Activated CD4-positive, alpha-beta T cell treated with anti-CD3 and anti-CD28 coated beads for 1 hour (primary cell): ENCODE results near the gene CPAMD8.
"Not testable (repeated sequence)": the region's sequence is repeated elsewhere in the genome, so short reads cannot be mapped to it uniquely, and the experiment has no call there.

Source experiments
- DNase-seq: peaks from one replicate; pipeline ENCODE4 v3.0.0-alpha.2; 2020

The CPAMD8 gene

DNA sequence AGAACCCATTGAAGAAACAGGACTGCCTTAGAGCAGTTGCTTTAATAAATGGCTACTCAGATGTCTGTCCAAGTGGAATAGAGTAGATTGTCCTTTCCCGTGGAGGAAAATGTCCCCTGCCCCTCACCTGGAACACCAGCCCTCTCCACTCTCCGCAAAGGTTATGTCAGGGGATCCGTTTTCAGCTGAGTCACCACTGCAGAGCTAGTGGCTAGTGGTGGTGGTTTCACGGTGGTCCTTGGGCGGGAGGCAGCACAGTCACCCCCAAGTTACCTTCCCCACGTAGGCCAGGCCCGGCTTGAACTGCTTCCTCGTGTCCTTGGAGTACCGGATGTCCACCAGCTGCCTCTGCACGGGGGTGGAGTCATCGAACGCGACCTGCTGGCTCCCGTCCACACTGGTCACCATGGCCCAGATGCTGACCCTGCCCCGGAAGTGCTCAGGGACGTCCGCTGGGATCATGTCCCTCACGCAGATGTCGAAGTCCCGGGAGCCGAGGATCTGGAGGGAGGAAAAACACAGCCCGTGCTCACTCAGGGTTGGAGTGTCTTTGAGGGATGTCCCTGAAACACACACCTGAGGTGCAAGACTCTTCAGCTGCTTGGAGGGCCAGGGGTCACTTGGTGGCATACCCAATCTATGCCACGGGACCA is 29.6 kb downstream of the CPAMD8 start:
- not testable (repeated sequence) for DNase-seq

DNA sequence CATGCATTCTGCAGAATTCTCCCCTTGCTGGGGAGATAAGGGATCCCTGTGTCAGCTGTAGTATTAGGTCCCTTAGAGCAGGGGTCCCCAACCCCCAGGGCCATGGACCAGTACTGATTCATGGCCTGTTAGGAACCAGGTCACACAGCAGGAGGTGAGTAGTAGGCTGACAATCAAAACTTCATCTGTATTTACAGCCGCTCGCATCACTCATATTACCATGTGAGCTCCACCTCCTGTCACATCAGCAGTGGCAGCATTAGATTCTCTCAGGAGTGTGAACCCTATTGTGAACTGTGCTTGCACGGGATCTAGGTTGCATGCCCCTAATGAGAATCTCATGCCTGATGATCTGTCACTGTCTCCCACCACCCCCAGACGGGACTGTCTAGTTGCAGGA is 37.9 kb downstream of the CPAMD8 start:
- DNase-seq: no peak

DNA sequence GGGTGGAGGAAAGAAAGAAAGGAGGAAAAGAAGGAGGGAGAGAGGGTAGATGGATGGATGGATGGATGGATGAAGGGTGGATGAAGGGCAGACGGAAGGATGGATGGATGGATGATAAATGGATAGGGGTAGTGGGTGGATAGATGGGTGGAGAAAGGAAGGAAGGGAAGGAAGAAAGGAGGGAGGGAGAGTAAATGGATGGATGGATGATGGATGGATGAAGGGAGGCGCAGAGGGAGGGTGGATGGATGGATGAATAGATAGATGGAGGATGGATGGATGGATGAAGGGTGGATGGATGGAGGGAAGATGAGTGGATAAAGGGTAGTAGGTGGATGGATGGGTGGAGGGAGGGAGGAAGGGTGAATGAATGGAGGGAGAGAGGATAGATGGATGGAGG is 41.2 kb downstream of the CPAMD8 start:
- no peak for DNase-seq

DNA sequence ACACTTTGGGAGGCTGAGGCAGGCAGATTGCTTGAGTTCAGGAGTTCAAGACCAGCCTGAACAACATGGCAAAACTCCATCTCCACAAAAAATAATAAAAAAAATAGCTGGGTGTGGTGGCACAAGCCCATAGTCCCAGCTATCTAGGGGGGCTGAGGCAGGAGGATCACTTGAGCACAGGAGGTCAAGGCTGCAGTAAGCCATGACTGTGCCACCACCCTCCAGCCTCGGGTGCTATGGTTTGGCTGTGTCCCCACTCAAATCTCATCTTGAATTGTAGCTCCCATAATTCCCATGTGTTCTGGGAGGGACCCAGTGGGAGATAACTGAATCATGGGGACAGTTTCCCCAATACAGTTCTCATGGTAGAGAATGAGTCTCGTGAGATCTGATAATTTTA is 44.0 kb downstream of the CPAMD8 start:
- DNase-seq: not testable (repeated sequence)

DNA sequence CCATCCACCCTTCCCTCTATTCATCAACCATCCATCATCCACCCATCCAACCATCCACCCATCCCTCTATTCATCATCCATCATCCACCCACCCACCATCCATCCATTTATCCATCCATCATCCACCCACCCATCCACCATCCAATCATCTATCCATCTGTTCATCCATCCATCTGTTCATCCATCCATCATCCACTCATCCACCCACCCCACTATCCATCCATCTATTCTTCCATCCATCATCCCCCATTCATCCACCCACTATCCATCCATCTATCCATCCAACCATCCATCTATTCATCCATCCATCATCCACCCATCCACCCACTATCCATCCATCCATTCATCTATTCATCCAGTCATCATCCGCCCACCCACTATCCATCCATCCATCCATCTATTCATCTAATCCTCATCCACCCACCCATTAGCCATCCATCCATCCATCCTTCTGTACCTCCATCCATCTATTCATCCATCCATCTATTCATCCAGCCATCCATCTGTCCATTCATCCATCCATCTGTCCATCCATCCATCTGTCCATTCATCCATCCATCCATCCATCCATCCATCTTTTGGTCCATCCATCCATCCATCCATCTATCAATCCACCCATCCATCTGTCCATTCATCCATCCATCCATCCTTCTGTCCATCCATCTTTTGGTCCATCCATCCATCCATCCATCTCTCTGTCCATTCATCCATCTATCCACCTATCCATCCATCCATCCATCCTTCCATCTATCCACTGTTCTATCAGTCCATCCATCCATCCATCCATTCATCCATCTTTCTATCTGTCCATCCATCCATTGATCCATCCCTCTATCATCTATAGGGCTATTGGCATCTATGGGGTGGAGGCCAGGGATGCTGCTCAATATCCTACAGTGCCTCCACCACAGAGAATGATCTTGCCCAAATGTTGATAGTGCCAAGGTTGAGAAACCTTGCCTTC is 47.5 kb downstream of the CPAMD8 start:
- no peak for DNase-seq

DNA sequence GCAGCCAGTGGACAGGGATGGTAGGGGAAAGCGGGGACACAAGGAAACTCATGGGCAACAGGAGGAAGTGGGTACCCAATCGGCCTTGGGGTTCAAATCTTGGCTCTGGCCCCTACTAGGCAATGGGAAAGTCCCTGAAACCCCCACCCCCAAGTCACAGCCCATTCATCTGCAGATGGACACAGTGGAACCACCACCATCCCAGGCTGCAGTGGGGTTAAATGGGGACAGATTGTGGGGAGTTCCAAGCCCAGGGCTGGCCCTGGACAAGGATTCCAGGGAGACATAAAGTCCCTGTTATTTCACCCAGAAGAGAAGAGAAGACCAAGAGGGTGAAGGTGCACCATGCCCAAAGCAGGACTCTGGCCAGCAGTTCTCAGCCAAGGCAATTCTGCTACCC is 48.5 kb downstream of the CPAMD8 start:
- no peak for DNase-seq

DNA sequence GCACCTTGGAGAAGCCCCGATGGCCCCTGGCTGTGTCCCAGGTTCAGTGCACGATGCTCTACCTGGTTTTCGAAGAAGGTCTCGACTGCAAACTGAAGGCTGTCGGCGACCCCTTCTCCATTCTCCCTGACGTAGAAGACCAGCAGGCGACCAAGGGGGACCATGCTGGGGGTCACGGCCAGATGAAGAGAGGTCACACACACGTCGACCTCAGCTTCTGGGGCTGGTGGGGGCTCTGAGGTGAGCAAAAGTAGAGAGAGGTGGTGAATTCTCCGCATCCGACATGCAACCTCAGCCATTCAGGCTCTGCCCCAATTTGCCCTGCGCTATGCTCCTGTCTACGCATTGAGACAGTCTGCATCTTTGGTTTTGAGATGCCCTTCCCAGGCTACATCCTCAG is 49.3 kb downstream of the CPAMD8 start:
- no peak for DNase-seq

DNA sequence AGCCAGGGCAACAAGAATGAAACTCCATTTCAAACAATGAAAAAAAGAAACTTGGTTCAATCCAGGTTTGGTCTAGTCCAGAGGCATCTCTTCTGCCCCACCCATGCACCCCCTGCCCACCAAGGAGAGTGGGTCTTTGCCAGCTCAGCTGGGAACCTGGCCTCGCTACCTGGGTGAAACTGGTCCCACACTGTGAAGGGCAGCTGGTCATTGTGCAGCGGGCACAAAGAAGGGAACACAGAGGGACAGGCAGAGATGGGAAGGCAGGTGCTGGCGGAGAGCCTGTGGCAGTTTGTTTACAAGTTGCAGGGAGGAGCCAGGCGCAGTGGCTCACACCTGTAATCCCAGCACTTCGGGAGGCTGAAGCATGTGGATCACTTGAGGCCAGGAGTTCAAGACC is 50.2 kb downstream of the CPAMD8 start:
- no peak for DNase-seq

DNA sequence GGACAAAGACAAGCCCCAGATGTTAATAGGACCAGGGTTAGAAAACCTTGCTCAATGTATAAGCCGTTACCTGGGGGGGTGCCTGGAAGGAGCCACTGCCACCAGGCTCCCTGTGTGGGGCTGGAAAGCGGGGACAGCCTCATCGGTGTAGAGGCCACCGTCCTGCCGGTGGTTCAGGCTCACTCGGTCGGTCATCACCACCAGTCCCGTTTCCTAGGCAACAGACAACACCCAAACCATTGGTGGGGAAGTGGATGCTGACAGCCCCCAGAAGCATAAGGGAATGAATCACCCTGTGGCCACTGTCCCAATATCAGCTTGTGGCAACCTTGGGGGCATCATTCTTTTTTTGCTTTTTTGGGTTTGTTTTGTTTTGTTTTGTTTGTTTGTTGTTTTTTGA is 55.8 kb downstream of the CPAMD8 start:
- no peak for DNase-seq

DNA sequence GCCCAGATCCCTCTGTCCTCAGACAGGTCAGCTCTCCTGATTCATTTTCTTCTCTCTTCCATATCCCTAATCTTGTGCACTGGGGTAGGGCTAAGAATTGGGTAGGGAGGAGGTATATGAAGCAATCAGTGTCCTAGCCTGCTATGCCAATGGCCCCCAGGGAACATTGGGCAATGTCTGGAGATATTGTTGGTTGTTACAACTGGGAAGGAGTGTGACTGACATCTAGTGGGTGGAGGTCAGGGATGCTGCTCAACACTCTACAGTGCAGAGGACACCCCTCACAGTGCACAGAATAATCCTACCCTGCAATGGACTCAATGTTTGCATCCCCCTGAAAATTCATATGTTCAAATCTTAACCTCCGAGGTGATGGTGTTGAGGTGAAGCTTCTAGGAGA is 57.5 kb downstream of the CPAMD8 start:
- DNase-seq: no peak

DNA sequence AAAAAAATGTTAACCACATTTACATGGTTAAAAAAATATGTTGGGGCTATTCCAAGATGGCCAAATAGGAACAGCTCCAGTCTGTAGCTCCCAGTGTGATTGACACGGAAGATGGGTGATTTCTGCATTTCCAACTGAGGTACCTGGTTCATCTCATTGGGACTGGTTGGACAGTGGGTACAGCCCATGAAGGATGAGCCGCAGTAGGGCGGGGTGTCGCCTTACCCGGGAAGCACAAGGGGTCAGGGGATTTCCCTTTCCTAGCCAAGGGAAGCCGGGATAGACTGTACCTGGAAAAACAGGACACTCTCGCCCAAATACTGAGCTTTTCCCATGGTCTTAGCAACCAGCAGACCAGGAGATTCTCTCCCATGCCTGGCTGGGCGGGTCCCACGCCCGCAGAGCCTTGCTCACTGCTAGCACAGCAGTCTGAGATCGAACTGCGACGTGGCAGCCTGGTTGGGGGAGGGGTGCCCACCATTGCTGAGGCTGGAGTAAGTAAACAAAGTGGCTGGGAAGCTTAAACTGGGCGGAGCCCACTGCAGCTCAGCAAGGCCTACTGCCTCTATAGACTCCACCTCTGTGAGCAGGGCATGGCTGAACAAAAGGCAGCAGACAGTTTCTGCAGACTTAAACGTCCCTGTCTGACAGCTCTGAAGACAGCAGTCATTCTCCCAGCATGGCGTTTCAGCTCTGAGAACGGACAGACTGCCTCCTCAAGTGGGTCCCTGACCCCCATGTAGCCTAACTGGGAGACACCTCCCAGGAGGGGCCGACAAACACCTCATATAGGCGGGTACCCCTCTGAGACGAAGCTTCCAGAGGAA is 65.4 kb downstream of the CPAMD8 start:
- not testable (repeated sequence) for DNase-seq

DNA sequence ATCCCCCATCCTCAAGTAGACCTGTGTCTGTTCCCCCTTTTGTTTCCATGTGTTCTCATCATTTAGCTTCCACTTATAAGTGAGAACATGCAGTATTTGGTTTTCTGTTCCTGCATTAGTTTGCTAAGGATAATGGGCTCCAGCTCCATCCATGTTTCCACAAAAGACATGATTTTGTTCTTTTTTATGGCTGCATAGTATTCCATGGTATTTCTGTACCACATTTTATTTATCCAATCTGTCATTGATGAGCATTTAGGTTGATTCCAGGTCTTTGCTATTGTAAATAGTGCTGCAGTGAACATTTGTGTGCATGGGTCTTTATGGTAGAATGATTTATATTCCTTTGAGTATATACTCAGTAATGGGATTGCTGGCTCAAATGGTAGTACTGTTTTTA is 68.3 kb downstream of the CPAMD8 start:
- not testable (repeated sequence) for DNase-seq

DNA sequence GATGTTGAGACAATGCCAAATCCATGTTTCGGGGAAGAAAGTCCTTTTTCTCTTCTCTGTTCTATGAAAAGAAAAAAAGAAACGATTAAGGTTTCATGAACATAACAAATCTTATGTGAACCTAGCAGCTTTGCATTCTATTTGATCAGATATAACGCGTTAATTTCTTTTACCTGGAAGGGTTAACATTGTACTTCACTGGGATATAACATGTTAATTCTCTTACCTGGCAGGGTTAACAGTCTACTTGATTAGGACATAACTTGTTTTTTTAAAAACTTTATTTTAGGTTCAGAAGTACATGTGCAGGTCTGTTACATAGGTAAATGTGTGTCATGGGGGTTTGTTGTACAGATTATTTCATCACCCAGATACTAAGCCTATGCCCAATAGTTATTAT is 68.8 kb downstream of the CPAMD8 start:
- DNase-seq: no peak

DNA sequence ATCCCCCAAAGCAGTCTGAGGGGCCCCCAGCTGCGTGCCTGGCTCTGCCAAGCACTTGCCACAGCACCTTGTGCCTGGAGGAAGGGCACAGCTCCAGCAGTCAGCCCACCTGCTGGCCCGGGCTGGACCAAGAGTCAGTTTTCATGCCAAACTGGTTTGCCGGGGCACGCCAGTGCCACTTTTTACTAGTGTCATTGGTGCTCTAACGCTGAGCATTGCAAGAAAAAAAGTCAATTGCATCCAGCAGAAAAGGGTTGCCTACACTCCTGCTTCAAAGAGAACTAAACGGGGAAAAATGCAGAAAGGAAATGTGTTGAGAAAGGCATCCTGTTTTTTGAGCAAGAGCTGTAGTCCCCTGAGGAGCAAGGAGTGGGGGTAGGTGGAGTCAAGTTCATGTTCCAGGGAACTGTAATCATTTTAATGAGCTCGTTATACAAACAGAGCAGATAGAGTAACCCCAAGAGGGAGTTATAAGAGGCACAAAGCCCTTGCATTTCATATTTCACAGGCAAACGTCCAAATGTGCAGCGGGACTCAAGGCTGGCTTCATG is 69.4 kb downstream of the CPAMD8 start:
- no peak for DNase-seq

DNA sequence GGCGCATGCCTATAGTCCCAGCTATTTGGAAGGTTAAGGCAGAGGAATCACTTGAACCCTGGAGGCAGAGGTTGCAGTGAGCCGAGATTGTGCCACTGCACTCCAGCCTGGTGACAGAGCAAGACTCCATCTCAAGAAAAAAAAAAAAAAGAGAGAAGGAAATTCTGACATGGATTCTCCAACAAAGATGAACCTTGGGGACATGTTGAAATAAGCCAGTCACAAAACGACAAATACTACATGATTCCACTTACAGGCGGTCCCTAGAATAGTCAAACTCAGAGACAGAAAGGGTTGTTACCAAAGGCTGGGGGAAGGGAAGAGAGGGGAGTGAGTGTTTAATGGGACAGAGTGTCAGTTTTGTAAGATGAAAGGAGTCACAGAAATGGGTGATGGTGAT is 71.4 kb downstream of the CPAMD8 start:
- DNase-seq: no peak

DNA sequence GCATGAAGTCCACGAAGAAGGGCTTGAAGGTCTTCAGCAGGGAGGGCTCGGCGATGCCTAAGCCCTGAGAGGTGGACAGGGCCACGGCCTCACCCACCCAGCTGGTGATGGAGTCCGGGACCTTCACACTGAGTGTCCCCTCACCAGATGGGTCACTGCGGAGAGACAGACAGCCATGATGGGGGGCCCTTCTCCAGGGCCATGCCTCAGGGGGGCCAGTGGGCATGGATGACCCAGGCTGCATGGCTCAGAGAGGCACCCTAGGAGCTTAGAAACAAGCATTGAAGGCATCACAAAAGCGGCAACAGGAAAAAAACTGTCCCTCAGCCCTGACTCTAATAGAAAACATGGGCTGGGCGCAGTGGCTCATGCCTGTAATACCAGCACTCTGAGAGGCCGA is 74.6 kb downstream of the CPAMD8 start:
- DNase-seq: no peak

DNA sequence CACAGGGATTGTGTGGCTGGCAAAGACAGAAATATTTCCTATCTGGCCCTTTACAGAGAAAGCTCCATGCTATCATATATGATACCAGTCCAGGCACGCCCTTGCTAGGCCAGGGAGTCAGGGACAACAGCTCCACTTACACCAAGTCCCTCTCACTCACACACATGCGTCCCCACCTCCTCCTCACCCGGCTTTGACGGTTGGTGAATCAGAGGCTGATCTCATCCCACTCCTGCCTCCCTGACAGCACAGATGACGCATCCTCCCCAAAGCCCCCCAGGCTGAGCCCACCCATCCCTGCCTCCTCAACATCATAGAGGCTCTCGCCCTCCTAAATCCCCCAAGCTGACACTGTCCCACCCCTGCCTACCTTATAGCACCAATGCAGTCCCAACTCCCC is 75.1 kb downstream of the CPAMD8 start:
- DNase-seq: no peak

DNA sequence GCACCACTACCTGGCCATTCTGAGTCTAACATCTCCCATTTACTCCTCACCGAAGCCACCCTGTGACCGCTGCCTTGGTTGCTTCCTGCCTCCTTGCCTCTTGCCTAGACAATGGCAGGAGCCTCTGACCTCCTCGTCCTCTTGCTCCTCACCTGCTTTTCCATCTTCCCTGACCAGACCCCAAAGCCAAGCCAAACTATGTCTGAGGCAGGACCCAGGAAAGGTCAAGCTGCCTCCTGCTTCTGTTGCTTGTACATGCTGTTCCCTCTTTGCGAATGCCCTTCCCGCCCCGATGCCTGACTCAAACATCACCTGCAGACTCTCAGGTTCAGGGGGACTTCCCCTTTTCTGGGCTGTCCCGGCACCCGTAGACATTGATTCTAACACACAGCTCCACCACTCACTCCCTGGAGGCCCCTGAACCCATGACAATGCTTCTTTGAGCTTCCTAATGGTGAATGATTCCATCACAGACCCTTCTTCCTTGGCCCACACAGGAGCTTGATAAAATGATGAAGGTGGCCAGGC is 77.0 kb downstream of the CPAMD8 start:
- no peak for DNase-seq

DNA sequence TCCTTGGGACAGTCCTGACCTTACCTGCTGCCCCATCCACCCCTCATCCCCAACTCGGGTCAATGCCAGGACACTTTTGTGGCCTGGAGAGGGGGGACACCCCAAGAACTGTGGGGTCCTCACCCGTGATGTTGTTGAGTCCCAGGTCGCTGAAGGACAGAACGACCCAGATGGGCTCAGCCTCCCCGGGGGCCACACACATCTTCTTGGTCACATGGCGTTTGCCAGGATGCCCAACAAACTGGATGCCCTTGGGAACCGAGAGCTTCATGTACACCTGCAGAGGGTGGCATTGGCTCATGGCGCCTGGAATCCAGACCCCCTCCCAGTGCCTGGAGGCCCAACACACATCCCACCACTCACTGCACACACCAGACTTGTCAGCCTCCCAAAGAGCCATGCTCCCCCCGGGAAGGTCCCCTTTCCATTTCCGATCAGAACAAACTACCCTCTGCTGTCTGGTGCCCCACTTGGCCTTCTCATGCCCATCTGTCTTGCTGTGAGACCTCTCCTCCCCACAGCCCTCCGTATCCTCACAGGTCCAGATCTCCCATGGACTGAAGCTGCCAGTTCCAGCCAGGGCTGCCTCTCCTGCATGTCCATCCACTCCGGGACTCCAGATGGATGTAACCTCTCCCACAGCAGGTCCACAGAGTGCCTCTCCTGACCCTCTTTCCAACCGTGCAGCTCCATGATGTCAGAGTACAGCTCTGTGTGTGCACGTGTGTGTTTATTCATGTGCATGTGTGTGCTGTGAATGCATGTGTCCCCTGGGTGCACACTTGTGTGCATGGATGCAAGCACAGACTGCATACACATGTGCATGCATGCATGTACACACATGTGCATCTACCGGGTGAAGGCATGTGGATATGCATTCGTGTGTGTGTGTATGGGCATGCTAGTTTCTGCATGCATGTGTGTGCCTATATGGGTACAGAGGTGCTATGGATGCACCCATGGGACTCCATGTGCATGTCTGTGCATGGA is 79.4 kb downstream of the CPAMD8 start:
- no peak for DNase-seq

DNA sequence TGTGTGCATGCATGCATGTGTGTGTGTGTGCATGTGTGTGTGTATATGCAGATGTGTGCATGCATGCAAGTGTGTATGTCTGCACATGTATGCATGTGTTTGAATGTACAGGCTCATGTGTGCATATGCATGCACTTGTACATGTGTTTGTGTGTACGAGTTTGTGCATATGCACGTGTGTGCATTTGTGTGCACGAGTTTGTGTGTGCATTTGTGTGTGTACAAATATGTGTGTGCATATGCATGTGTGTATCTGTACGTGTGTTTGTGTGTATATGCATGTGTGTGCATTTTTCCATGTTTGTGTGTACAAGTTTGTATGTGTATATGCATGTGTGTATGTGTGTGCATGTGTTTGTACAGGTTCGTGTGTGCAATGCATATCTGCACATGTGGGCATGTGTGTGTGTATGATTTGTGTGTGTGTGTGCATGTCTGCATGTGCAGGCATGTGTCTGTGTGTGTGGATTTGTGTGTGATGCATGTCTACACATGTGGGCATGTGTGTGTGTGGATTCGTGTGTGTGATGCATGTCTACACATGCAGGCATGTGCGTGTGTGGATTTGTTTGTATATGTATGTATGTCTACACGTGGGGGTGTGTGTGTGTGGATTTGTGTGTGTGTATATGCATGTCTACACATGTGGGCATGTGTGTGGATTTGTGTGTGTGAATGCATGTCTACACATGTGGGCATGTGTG is 80.7 kb downstream of the CPAMD8 start:
- no peak for DNase-seq

DNA sequence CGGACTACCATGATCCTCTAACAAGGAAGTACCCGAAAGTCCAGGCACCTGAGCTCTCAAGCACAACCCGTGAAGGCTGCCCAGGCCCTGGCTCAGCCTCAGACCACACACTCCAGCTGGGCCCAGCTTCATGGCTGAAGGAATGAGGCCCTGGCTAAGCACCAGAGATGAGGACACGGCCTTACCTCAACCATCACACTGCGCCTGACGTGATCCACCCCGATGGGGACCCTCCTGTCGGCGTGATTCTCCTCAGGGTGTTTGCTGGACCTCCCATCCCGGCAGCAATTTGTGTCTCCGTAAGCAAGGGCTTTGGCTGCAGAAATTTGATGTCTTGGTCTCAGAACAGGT is 81.3 kb downstream of the CPAMD8 start:
- DNase-seq: no peak
